Upper lobe of right lung (tissue), 1 donor: ENCODE measurements around the gene ARID5B. TPM values are rescaled to one million over a fixed set of nuclear protein-coding genes. Genes with fewer than 3 reads are reported as not detected.

ENCODE experiments used
- ATAC-seq: fragments of 200-7000 bp; cut with Tn5 transposase; one replicate; pipeline ENCODE4 v1.9.1; 2020; ENCODE audit warnings: mild to moderate bottlenecking, moderate library complexity
- DNase-seq: peaks from one replicate; pipeline ENCODE4 v3.0.0-alpha.2; 2020
- H3K27ac ChIP-seq: fragments of 200-600 bp; one replicate; pipeline ENCODE4 v1.8.0; 2022
- H3K27me3 ChIP-seq: fragments of 200-600 bp; one replicate; pipeline ENCODE4 v1.8.0; 2022; ENCODE audit warnings: mild to moderate bottlenecking
- H3K36me3 ChIP-seq: fragments of 200-600 bp; one replicate; pipeline ENCODE4 v1.8.0; 2022
- H3K4me1 ChIP-seq: fragments of 200-600 bp; one replicate; pipeline ENCODE4 v1.8.0; 2022
- H3K4me3 ChIP-seq: fragments of 200-600 bp; one replicate; pipeline ENCODE4 v1.8.0; 2022; ENCODE audit warnings: mild to moderate bottlenecking
- H3K9me3 ChIP-seq: fragments of 200-600 bp; one replicate; pipeline ENCODE4 v1.8.0; 2022
- CTCF ChIP-seq: fragments of 200-600 bp; IDR thresholded peaks from one replicate; pipeline ENCODE4 v1.8.0; 2022; ENCODE audit warnings: antibody characterized with exemption
- intact Hi-C: fragments of 100-400 bp; cut with DNase I; formaldehyde crosslinking; loops from one replicate; pipeline ENCODE4 v1.11.0; 2022
- total RNA-seq: library from RNA; stranded (reverse); fragmentation: NEBNext Ultra II Directional; extraction: Animal tissue kit (Norgen Biotek cat#: 25700); gene quantifications from one replicate; pipeline ENCODE4 v1.2.1, GENCODE V29; 2021
- donor health status: DM: no; HTN: yes; CAD: no; lungs with severe emphysema.

ARID5B gene
- total RNA-seq, 1 donor from 2014 or later = 34.1 TPM

GRCh38 chr10:62054408-62054807 lies 152.9 kb downstream of the ARID5B start:
- no peak for DNase-seq
- H3K27ac ChIP-seq = peak overlapping the region; percentile 49
- ATAC-seq = no peak
- H3K36me3 ChIP-seq = peaks cover 37% of the 10 kb centered on the region
- no peak for TF ChIP-seq CTCF
- no peaks in the 10 kb centered on the region for H3K27me3 ChIP-seq
- no peaks in the 10 kb centered on the region for H3K9me3 ChIP-seq
- H3K4me1 ChIP-seq = peaks cover 50% of the 10 kb centered on the region
- intact Hi-C loops = no loop called here
- no peak overlapping the region for H3K4me3 ChIP-seq

- ATAC-seq = no peak
- H3K4me3 ChIP-seq = no peak overlapping the region
- H3K4me1 ChIP-seq = peaks cover 55% of the 10 kb centered on the region
- intact Hi-C loops = no loop called here
- DNase-seq = no peak
- H3K36me3 ChIP-seq = peaks cover 37% of the 10 kb centered on the region
- TF ChIP-seq CTCF = no peak
- H3K27ac ChIP-seq = peak overlapping the region; percentile 49
- no peaks in the 10 kb centered on the region for H3K27me3 ChIP-seq
- H3K9me3 ChIP-seq = no peaks in the 10 kb centered on the region
Measured at GRCh38 chr10:62054830-62055229, 153.3 kb downstream of the ARID5B start.

- H3K36me3 ChIP-seq = peaks cover 37% of the 10 kb centered on the region
- ATAC-seq (no peak), DNase-seq (no peak)
- H3K9me3 ChIP-seq = no peaks in the 10 kb centered on the region
- TF ChIP-seq CTCF = no peak
- H3K4me1 ChIP-seq = peaks cover 60% of the 10 kb centered on the region
- H3K27me3 ChIP-seq = no peaks in the 10 kb centered on the region
- H3K27ac ChIP-seq = peak overlapping the region; percentile 52
- intact Hi-C loops = no loop called here
- H3K4me3 ChIP-seq = peak overlapping the region; percentile 2
Measured at GRCh38 chr10:62056219-62056618, 154.7 kb downstream of the ARID5B start.

- Histone ChIP-seq H3K9me3 (no peaks in the 10 kb centered on the region), H3K27ac (peak overlapping the region; percentile 52), H3K4me1 (peaks cover 55% of the 10 kb centered on the region), H3K27me3 (no peaks in the 10 kb centered on the region), H3K4me3 (peak overlapping the region; percentile 2), H3K36me3 (peaks cover 38% of the 10 kb centered on the region)
- intact Hi-C loops = no loop called here
- no peak for DNase-seq
- no peak for TF ChIP-seq CTCF
- no peak for ATAC-seq
Measured at GRCh38 chr10:62056698-62057097, 155.2 kb downstream of the ARID5B start.

GRCh38 chr10:62057359-62057758 lies 155.9 kb downstream of the ARID5B start:
- H3K27me3 ChIP-seq = no peaks in the 10 kb centered on the region
- peak overlapping the region; percentile 17 for H3K4me3 ChIP-seq
- ATAC-seq (no peak), DNase-seq (no peak)
- intact Hi-C loops = no loop called here
- H3K9me3 ChIP-seq = no peaks in the 10 kb centered on the region
- peaks cover 35% of the 10 kb centered on the region for H3K36me3 ChIP-seq
- H3K27ac ChIP-seq = peak overlapping the region; percentile 52
- H3K4me1 ChIP-seq = peaks cover 50% of the 10 kb centered on the region
- no peak for TF ChIP-seq CTCF

GRCh38 chr10:62057850-62058249 lies 156.4 kb downstream of the ARID5B start:
- no peak for ATAC-seq
- H3K27me3 ChIP-seq = no peaks in the 10 kb centered on the region
- H3K36me3 ChIP-seq = peaks cover 30% of the 10 kb centered on the region
- intact Hi-C loops = no loop called here
- H3K27ac ChIP-seq = peak overlapping the region; percentile 52
- no peak for TF ChIP-seq CTCF
- H3K4me1 ChIP-seq = peaks cover 50% of the 10 kb centered on the region
- no peaks in the 10 kb centered on the region for H3K9me3 ChIP-seq
- no peak for DNase-seq
- peak overlapping the region; percentile 17 for H3K4me3 ChIP-seq
